Pancreas (tissue), 10 donors: ENCODE data around the gene OTUD5. TPM values are rescaled to one million over a fixed set of nuclear protein-coding genes. Genes with fewer than 3 reads are reported as not detected.

ENCODE experiments used
- ATAC-seq, 4 donors: fragments of 200-7000 bp; cut with Tn5 transposase; one replicate each; pipeline versions ENCODE4 v1.8.0 to v1.9.1; 2020; ENCODE audit warnings: mild to moderate bottlenecking in 4 of 4, moderate library complexity in 4 of 4
- DNase-seq, 6 donors: peaks; one replicate each; pipeline ENCODE4 v3.0.0-alpha.2; 2020
- FAIRE-seq: peaks from 2 replicates; lab custom pipeline; 2012; peaks lifted over from hg19 to GRCh38; lab: Jason Lieb, UNC
- H3K27ac ChIP-seq, 4 donors: fragments of 200-600 bp; sonication (generic); 1 replicate in 3 of 4; 2 replicates in 1 of 4; pipeline versions ENCODE4 v1.5.0 to v1.8.0; 2020
- H3K27me3 ChIP-seq, 4 donors: fragments of 200-600 bp; one replicate each; pipeline ENCODE4 v1.8.0; 2021
- H3K36me3 ChIP-seq, 3 donors: fragments of 200-600 bp; sonication (generic) in 1 of 3; one replicate each; pipeline versions ENCODE4 v1.5.0 to v1.8.0; 2020 to 2021
- H3K4me1 ChIP-seq, 3 donors: fragments of 200-600 bp; one replicate each; pipeline ENCODE4 v1.8.0; 2021
- H3K4me3 ChIP-seq, 4 donors: fragments of 200-600 bp; sonication (generic) in 2 of 4; one replicate each; pipeline versions ENCODE4 v1.5.0 to v1.8.0; 2020 to 2021
- H3K9me3 ChIP-seq, 4 donors: fragments of 200-600 bp; one replicate each; pipeline ENCODE4 v1.8.0; 2021
- WGBS, 2 donors: extraction: QIAGEN DNeasy Blood & Tissue Kit; methylation state at CpG; one replicate each; pipeline ENCODE4 v1.1.7; 2013; 5-methylcytosine and 5-hydroxymethylcytosine counted together
- intact Hi-C, 3 donors: fragments of 100-400 bp; cut with DNase I; formaldehyde crosslinking; loops; one replicate each; pipeline versions ENCODE4 v1.11.1 to v1.14.2; 2022
- polyA plus RNA-seq, 2 donors: library from polyadenylated mRNA; stranded (reverse); fragments of 200-250 nt; gene quantifications; one replicate each; pipeline ENCODE4 v1.2.3, GENCODE V29; 2013
- total RNA-seq, 6 donors: library from RNA; stranded (reverse); fragmentation: NEBNext Ultra II Directional in 4 of 6; extraction: Animal tissue kit (Norgen Biotek cat#: 25700) in 4 of 6; gene quantifications; one replicate each; pipeline versions ENCODE4 v1.2.1 to v1.2.4, GENCODE V29; 2021 to 2023
- TF ChIP-seq, protein P1 (sequence below), 4 donors: fragments of 200-600 bp; sonication (generic) in 3 of 4; IDR thresholded peaks; one replicate each; pipeline versions ENCODE4 v1.5.0 to v1.8.0; 2021; ENCODE audit warnings: antibody characterized with exemption in 4 of 4
- donor health status: healthy with polysubstance abuse.
- donor health status: DM: no; HTN: no; CAD: no; lungs with moderate emphysema.
- donor health status: DM: no; HTN: no; CAD: no.
- donor health status: control.
- donor health status: control.
- donor health status: Bipolar disorder and iron deficiency.
- donor health status: DM: yes; HTN: yes; CAD: no.
- donor health status: DM: no; HTN: no; CAD: no.
- donor health status: DM: no; HTN: no; CAD: no.
- donor health status: DM: yes; HTN: yes; CAD: no.

Gene OTUD5
- total and polyA plus RNA-seq, 8 donors: 14.2 to 34.3 (median 19.3) TPM

- TF ChIP-seq, protein P1, sequence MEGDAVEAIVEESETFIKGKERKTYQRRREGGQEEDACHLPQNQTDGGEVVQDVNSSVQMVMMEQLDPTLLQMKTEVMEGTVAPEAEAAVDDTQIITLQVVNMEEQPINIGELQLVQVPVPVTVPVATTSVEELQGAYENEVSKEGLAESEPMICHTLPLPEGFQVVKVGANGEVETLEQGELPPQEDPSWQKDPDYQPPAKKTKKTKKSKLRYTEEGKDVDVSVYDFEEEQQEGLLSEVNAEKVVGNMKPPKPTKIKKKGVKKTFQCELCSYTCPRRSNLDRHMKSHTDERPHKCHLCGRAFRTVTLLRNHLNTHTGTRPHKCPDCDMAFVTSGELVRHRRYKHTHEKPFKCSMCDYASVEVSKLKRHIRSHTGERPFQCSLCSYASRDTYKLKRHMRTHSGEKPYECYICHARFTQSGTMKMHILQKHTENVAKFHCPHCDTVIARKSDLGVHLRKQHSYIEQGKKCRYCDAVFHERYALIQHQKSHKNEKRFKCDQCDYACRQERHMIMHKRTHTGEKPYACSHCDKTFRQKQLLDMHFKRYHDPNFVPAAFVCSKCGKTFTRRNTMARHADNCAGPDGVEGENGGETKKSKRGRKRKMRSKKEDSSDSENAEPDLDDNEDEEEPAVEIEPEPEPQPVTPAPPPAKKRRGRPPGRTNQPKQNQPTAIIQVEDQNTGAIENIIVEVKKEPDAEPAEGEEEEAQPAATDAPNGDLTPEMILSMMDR (IDR thresholded peaks at IDR 0.05): no peak
- Histone ChIP-seq H3K27ac (no peak overlapping the region), H3K27me3 (no peaks in the 10 kb centered on the region), H3K4me3 (no peak overlapping the region), H3K9me3 (no peaks in the 10 kb centered on the region), H3K36me3 (no peaks in the 10 kb centered on the region), H3K4me1 (no peaks in the 10 kb centered on the region)
- FAIRE-seq (no peak), ATAC-seq (no peak), DNase-seq (no peak)
- WGBS, 2 donors: 75 to 95% methylated on average over 4 of the region's 4 CpGs
- intact Hi-C loops: no loop called here
Observed at GRCh38 chrX:49000636-49001035, 43.2 kb upstream of the OTUD5 start.

- no peak for ATAC-seq
- TF ChIP-seq, protein P1 (IDR thresholded peaks at IDR 0.05): no peak
- intact Hi-C loops: no loop called here
- no peaks in the 10 kb centered on the region for H3K36me3 ChIP-seq
- WGBS, 2 donors: 67 to 94% methylated on average over 5 of the region's 5 CpGs
- no peak for DNase-seq
- H3K27me3 ChIP-seq: no peaks in the 10 kb centered on the region
- H3K4me3 ChIP-seq: no peak overlapping the region
- H3K27ac ChIP-seq: no peak overlapping the region
- H3K4me1 ChIP-seq: no peaks in the 10 kb centered on the region
- no peaks in the 10 kb centered on the region for H3K9me3 ChIP-seq
- FAIRE-seq: no peak
Observed at GRCh38 chrX:48999030-48999429, 41.6 kb upstream of the OTUD5 start.

GRCh38 chrX:48998391-48998790 lies 41.0 kb upstream of the OTUD5 start:
- TF ChIP-seq, protein P1 (IDR thresholded peaks at IDR 0.05): no peak
- intact Hi-C loops: no loop called here
- Histone ChIP-seq H3K9me3 (no peaks in the 10 kb centered on the region), H3K4me3 (no peak overlapping the region), H3K27me3 (no peaks in the 10 kb centered on the region), H3K27ac (no peak overlapping the region), H3K36me3 (no peaks in the 10 kb centered on the region), H3K4me1 (no peaks in the 10 kb centered on the region)
- no peak for DNase-seq
- whole genome bisulfite sequencing, 2 donors: 76 to 91% methylated on average over 4 of the region's 4 CpGs
- ATAC-seq: no peak
- no peak for FAIRE-seq

DNA sequence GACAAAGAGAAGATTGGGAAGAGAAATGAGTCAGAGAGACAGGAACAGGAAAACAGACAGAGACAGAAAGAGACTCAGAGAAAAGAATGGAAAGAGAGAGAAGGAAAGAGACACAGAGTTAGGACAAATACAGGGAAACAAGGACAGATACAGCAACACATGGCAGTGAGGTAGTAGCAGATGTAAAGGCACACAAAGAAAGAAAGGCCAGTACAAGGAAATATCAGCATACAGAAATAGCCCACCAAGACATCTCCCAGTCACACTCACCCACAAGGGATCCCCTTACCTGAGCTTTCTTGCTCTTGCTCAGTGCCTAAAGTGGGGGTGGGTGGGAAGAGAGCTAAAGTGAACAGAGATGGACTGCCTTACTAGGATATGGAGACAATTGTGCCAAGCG lies 40.5 kb upstream of the OTUD5 start:
- peak in 1 of 6 donors; percentile 3 for DNase-seq
- no peaks in the 10 kb centered on the region for H3K36me3 ChIP-seq
- FAIRE-seq: no peak
- no peaks in the 10 kb centered on the region for H3K27me3 ChIP-seq
- H3K4me1 ChIP-seq: no peaks in the 10 kb centered on the region
- no peaks in the 10 kb centered on the region for H3K9me3 ChIP-seq
- intact Hi-C loops: no loop called here
- 61 to 77% methylated on average over 1 of the region's 1 CpG for WGBS, 2 donors
- TF ChIP-seq, protein P1 (IDR thresholded peaks at IDR 0.05): no peak
- no peak for ATAC-seq
- H3K4me3 ChIP-seq: no peak overlapping the region
- H3K27ac ChIP-seq: no peak overlapping the region

- Histone ChIP-seq H3K4me1 (no peaks in the 10 kb centered on the region), H3K27me3 (no peaks in the 10 kb centered on the region), H3K9me3 (no peaks in the 10 kb centered on the region), H3K27ac (no peak overlapping the region), H3K4me3 (no peak overlapping the region), H3K36me3 (no peaks in the 10 kb centered on the region)
- intact Hi-C loops: no loop called here
- TF ChIP-seq, protein P1 (IDR thresholded peaks at IDR 0.05): no peak
- ATAC-seq (no peak), DNase-seq (no peak), FAIRE-seq (no peak)
- 73 to 97% methylated on average over 3 of the region's 3 CpGs for WGBS, 2 donors
Observed at GRCh38 chrX:48997455-48997854, 40.0 kb upstream of the OTUD5 start.
